ENCODE measurements around the gene ISOC2.

DNA sequence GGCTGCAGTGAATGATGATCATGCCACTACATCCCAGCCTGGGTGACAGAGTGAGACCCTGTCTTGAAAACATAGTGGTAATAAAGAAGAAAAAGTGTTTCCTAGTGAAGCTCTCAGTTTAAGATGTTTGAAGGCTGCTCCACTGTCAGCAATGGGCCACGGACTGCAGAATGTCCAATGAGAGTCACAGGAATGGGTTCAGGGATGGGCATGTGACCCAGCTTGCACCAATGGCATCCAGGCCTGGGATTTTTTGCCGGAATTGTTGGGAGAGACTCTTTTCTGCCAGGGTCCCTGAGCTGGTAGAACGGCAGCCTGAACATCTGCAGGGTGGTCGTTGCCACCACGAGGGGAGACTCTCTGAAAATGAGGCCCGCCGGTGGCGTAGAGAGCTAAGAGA, 24.6 kb downstream of the ISOC2 start:
- TF ChIP-seq, protein P1, sequence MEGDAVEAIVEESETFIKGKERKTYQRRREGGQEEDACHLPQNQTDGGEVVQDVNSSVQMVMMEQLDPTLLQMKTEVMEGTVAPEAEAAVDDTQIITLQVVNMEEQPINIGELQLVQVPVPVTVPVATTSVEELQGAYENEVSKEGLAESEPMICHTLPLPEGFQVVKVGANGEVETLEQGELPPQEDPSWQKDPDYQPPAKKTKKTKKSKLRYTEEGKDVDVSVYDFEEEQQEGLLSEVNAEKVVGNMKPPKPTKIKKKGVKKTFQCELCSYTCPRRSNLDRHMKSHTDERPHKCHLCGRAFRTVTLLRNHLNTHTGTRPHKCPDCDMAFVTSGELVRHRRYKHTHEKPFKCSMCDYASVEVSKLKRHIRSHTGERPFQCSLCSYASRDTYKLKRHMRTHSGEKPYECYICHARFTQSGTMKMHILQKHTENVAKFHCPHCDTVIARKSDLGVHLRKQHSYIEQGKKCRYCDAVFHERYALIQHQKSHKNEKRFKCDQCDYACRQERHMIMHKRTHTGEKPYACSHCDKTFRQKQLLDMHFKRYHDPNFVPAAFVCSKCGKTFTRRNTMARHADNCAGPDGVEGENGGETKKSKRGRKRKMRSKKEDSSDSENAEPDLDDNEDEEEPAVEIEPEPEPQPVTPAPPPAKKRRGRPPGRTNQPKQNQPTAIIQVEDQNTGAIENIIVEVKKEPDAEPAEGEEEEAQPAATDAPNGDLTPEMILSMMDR (IDR thresholded peaks at IDR 0.05; ENCODE audit: low read depth, low read length): no peak
- no peak for TF ChIP-seq POLR2A (IDR thresholded peaks at IDR 0.05; ENCODE audit: extremely low read depth, insufficient read length)

Data from NB4 (cell line).